Suppressor macrophage treated with lipopolysaccharide for 1 hour (primary cell): Measurements from ENCODE around the gene CD22.
A peak's percentile ranks its signal among the peaks of the same experiment; 100 is the strongest.
"Not testable (repeated sequence)": the region's sequence is repeated elsewhere in the genome, so short reads cannot be mapped to it uniquely, and the experiment has no call there.

Source experiments
- DNase-seq, 3 donors: peaks; one replicate each; pipeline ENCODE4 v3.0.0-alpha.2; 2020 to 2022

The CD22 gene

GRCh38 chr19:35328851-35329285, at the start of gene CD22:
TSS of gene CD22 (plus strand) at chr19:35329187. CDS start at chr19:35332041, 2,854 bp downstream.
- DNase-seq, result peak; percentile 37 to 49 (median 42)

GRCh38 chr19:35279374-35279773, 49.6 kb upstream of the CD22 start:
- DNase-seq, result no peak

GRCh38 chr19:35279985-35280821, 48.8 kb upstream of the CD22 start:
- no peak for DNase-seq

- DNase-seq, result peak in 1 of 3 donors; percentile 43
Measured at GRCh38 chr19:35281303-35281702, 47.7 kb upstream of the CD22 start.

GRCh38 chr19:35284153-35285094, 44.6 kb upstream of the CD22 start:
- peak in 1 of 3 donors; percentile 43 for DNase-seq

- peak; percentile 47 to 62 (median 52) for DNase-seq
Measured at GRCh38 chr19:35285095-35285449, 43.9 kb upstream of the CD22 start.

- DNase-seq, result not testable (repeated sequence)
Measured at GRCh38 chr19:35285465-35285864, 43.5 kb upstream of the CD22 start.

- peak; percentile 42 to 50 (median 44) for DNase-seq
Measured at GRCh38 chr19:35286101-35286500, 42.9 kb upstream of the CD22 start.

GRCh38 chr19:35287713-35288112, 41.3 kb upstream of the CD22 start:
- no peak for DNase-seq

- DNase-seq, result no peak
Measured at GRCh38 chr19:35288331-35288730, 40.7 kb upstream of the CD22 start.

GRCh38 chr19:35288906-35289305, 40.1 kb upstream of the CD22 start:
- DNase-seq, result no peak

- no peak for DNase-seq
Measured at GRCh38 chr19:35290381-35291127, 38.4 kb upstream of the CD22 start.

- DNase-seq, result no peak
Measured at GRCh38 chr19:35291259-35291658, 37.7 kb upstream of the CD22 start.

GRCh38 chr19:35291916-35292315, 37.1 kb upstream of the CD22 start, which contains the start of gene MAG:
TSS of gene MAG (plus strand) at chr19:35292161. CDS start at chr19:35295409, 3,248 bp downstream.
- no peak for DNase-seq

GRCh38 chr19:35292421-35293362, 36.3 kb upstream of the CD22 start:
- no peak for DNase-seq

GRCh38 chr19:35293363-35293739, 35.6 kb upstream of the CD22 start:
- no peak for DNase-seq

- DNase-seq, result no peak
Measured at GRCh38 chr19:35293808-35294207, 35.2 kb upstream of the CD22 start.

GRCh38 chr19:35294328-35294727, 34.7 kb upstream of the CD22 start:
- no peak for DNase-seq

- DNase-seq, result no peak
Measured at GRCh38 chr19:35294859-35295791, 33.9 kb upstream of the CD22 start.

GRCh38 chr19:35295792-35296462, 33.1 kb upstream of the CD22 start:
- DNase-seq, result no peak
